Gastroesophageal sphincter (tissue), 4 donors: ENCODE measurements around the gene APEX2. TPM values are rescaled to one million over a fixed set of nuclear protein-coding genes. Genes with fewer than 3 reads are reported as not detected.

ENCODE experiments used
- ATAC-seq: fragments of 150-250 bp; one replicate; pipeline ENCODE4 v1.9.1; 2016; ENCODE audit warnings: mild to moderate bottlenecking, moderate library complexity
- H3K27ac ChIP-seq, 4 donors: fragments of 200-600 bp; sonication (generic) in 3 of 4; 1 replicate in 3 of 4; 2 replicates in 1 of 4; pipeline ENCODE4 v1.5.1; 2016 to 2019
- H3K27me3 ChIP-seq: fragments of 200-600 bp; sonication (generic); one replicate; pipeline ENCODE4 v1.5.1; 2019
- H3K36me3 ChIP-seq, 2 donors: fragments of 200-600 bp; sonication (generic); one replicate each; pipeline ENCODE4 v1.5.1; 2019; ENCODE audit warnings: control low read depth in 1 of 2
- H3K4me1 ChIP-seq, 3 donors: fragments of 200-600 bp; sonication (generic); 1 replicate in 2 of 3; 2 replicates in 1 of 3; pipeline ENCODE4 v1.5.1; 2016 to 2019; ENCODE audit warnings: control low read depth in 2 of 3
- H3K4me3 ChIP-seq, 2 donors: fragments of 200-600 bp; sonication (generic); one replicate each; pipeline ENCODE4 v1.5.1; 2019; ENCODE audit warnings: mild to moderate bottlenecking in 1 of 2, moderate library complexity in 1 of 2
- H3K9me3 ChIP-seq, 3 donors: fragments of 200-600 bp; sonication (generic); one replicate each; pipeline ENCODE4 v1.5.1; 2017 to 2019; ENCODE audit warnings: control low read depth in 2 of 3
- CTCF ChIP-seq, 4 experiments: fragments of 200-600 bp in 2 of 4; fragments of 450-650 bp in 2 of 4; sonication (generic) in 1 of 4; IDR thresholded peaks; one replicate each; pipeline ENCODE4 v1.5.1; 2017 to 2019; ENCODE audit warnings: antibody characterized with exemption in 4 of 4, mild to moderate bottlenecking in 2 of 4, moderate library complexity in 2 of 4
- EP300 ChIP-seq: sonication (generic); formaldehyde crosslinking; IDR thresholded peaks from one replicate; pipeline ENCODE4 v1.6.1; 2017; ENCODE audit warnings: antibody characterized with exemption, mild to moderate bottlenecking
- POLR2A ChIP-seq, 2 donors: fragments of 450-650 bp; IDR thresholded peaks; one replicate each; pipeline ENCODE4 v1.6.1; 2017; ENCODE audit warnings: antibody characterized with exemption in 2 of 2, mild to moderate bottlenecking in 2 of 2, moderate library complexity in 1 of 2
- POLR2AphosphoS5 ChIP-seq: sonication (generic); formaldehyde crosslinking; IDR thresholded peaks from one replicate; pipeline ENCODE4 v1.6.1; 2017; ENCODE audit warnings: antibody characterized with exemption
- WGBS, 2 donors: methylation state at CpG; one replicate each; pipeline ENCODE4 v1.1.5; 2018; ENCODE audit warnings: low coverage in 1 of 2; 5-methylcytosine and 5-hydroxymethylcytosine counted together
- total RNA-seq, 4 donors: library from RNA; depleted of rRNA; stranded (reverse); fragments of >200 nt; gene quantifications; one replicate each; pipeline ENCODE4 v1.1.0, GENCODE V29; 2016

APEX2 gene
- total RNA-seq, 4 donors from 2014 or later: 5.4 to 9.7 (median 6.4) TPM

GRCh38 chrX:55028611-55029010 is 28.4 kb downstream of the APEX2 start:
- ATAC-seq: no peak
- Histone ChIP-seq H3K27ac (no peak overlapping the region), H3K4me1 (no peaks in the 10 kb centered on the region), H3K9me3 (no peaks in the 10 kb centered on the region), H3K36me3 (no peaks in the 10 kb centered on the region), H3K4me3 (no peak overlapping the region), H3K27me3 (no peaks in the 10 kb centered on the region)
- TF ChIP-seq POLR2A (IDR thresholded peaks at IDR 0.05): no peak
- TF ChIP-seq EP300: no peak
- TF ChIP-seq POLR2AphosphoS5: no peak
- TF ChIP-seq CTCF (IDR thresholded peaks at IDR 0.05): no peak

- Histone ChIP-seq H3K4me1 (no peaks in the 10 kb centered on the region), H3K27ac (no peak overlapping the region), H3K36me3 (no peaks in the 10 kb centered on the region), H3K4me3 (no peak overlapping the region), H3K27me3 (no peaks in the 10 kb centered on the region), H3K9me3 (no peaks in the 10 kb centered on the region)
- WGBS, 2 donors: 53 to 60% methylated on average over 1 to 2 of the region's 2 CpGs
- no peak for TF ChIP-seq POLR2AphosphoS5
- TF ChIP-seq POLR2A (IDR thresholded peaks at IDR 0.05): no peak
- TF ChIP-seq EP300: no peak
- no peak for TF ChIP-seq CTCF (IDR thresholded peaks at IDR 0.05)
- ATAC-seq: no peak
These were observed 29.1 kb downstream of the APEX2 start for GRCh38 chrX:55029291-55029690.

- Histone ChIP-seq H3K27ac (no peak within 1 kb of the TSS), H3K27me3 (no peaks in the 10 kb centered on the region), H3K9me3 (no peaks in the 10 kb centered on the region), H3K36me3 (no peaks in the 10 kb centered on the region), H3K4me3 (no peak within 1 kb of the TSS), H3K4me1 (no peaks in the 10 kb centered on the region)
- no peak for ATAC-seq
- no peak for TF ChIP-seq CTCF (IDR thresholded peaks at IDR 0.05)
- TF ChIP-seq EP300: no peak
- TF ChIP-seq POLR2A (IDR thresholded peaks at IDR 0.05): no peak
- no peak for TF ChIP-seq POLR2AphosphoS5
- 47 to 64% methylated on average over 4 to 6 of the region's 7 CpGs for WGBS, 2 donors
These were observed 30.4 kb downstream of the APEX2 start, which contains the start of gene ALAS2 for GRCh38 chrX:55030271-55031205. ALAS2 (minus strand) TSS chrX:55030977; CDS start chrX:55026000, 4,977 bp downstream.

GRCh38 chrX:55033429-55033828 is 33.3 kb downstream of the APEX2 start:
- 83% methylated on average over 1 of the region's 2 CpGs for WGBS, 2 donors
- TF ChIP-seq EP300 (no peak), POLR2AphosphoS5 (no peak), CTCF (IDR thresholded peaks at IDR 0.05) (no peak), POLR2A (IDR thresholded peaks at IDR 0.05) (no peak)

GRCh38 chrX:55039471-55039870 is 39.3 kb downstream of the APEX2 start:
- no peak overlapping the region for H3K27ac ChIP-seq
- H3K27me3 ChIP-seq: no peaks in the 10 kb centered on the region
- H3K36me3 ChIP-seq: no peaks in the 10 kb centered on the region
- ATAC-seq: no peak
- H3K4me3 ChIP-seq: no peak overlapping the region
- H3K9me3 ChIP-seq: no peaks in the 10 kb centered on the region
- 50 to 76% methylated on average over 2 to 3 of the region's 3 CpGs for WGBS, 2 donors
- no peaks in the 10 kb centered on the region for H3K4me1 ChIP-seq
- TF ChIP-seq CTCF (IDR thresholded peaks at IDR 0.05) (no peak), EP300 (no peak), POLR2AphosphoS5 (no peak), POLR2A (IDR thresholded peaks at IDR 0.05) (no peak)

More at GRCh38 chrX:55033429-55033828, 33.3 kb downstream of the APEX2 start:
- no peak for ATAC-seq
- Histone ChIP-seq H3K4me1 (no peaks in the 10 kb centered on the region), H3K4me3 (no peak overlapping the region), H3K9me3 (no peaks in the 10 kb centered on the region), H3K36me3 (no peaks in the 10 kb centered on the region), H3K27ac (no peak overlapping the region), H3K27me3 (no peaks in the 10 kb centered on the region)
